H1 (cell line): ENCODE measurements around the gene POMT2.

Experiments used
- BRCA1 ChIP-seq: IDR thresholded peaks from 2 replicates; pipeline ENCODE4 v1.6.1; 2012; ENCODE audit warnings: low read depth, low read length, improper control_type of control experiment
- CHD2 ChIP-seq: IDR thresholded peaks from 2 replicates; pipeline ENCODE4 v1.6.1; 2012; ENCODE audit warnings: low read length, improper control_type of control experiment
- HDAC2 ChIP-seq, 2 experiments: fragments of 300-600 bp in 1 of 2; sonication (generic) in 1 of 2; IDR thresholded peaks; 2 replicates each; pipeline ENCODE4 v1.6.1; 2011 to 2012; ENCODE audit warnings: low read depth in 2 of 2, low read length in 2 of 2, mild to moderate bottlenecking in 2 of 2, moderate library complexity in 2 of 2, borderline replicate concordance in 1 of 2, inconsistent platforms in 1 of 2
- JUND ChIP-seq: IDR thresholded peaks from 2 replicates; pipeline ENCODE4 v1.6.1; 2011; ENCODE audit warnings: mild to moderate bottlenecking, improper control_type of control experiment, low read length
- POLR2A ChIP-seq, 2 experiments: IDR thresholded peaks; 1 replicate in 1 of 2; 2 replicates in 1 of 2; pipeline ENCODE4 v1.6.1; 2011; ENCODE audit warnings: low read depth in 2 of 2, low read length in 2 of 2, mild to moderate bottlenecking in 2 of 2; ENCODE audit errors: control extremely low read depth in 1 of 2
- RAD21 ChIP-seq, 2 experiments: IDR thresholded peaks in 1 of 2; conservative IDR thresholded peaks in 1 of 2; 2 replicates each; pipeline ENCODE4 v1.6.1; 2011; ENCODE audit warnings: low read depth in 2 of 2, low read length in 2 of 2, improper control_type of control experiment in 1 of 2, inconsistent platforms in 1 of 2, mild to moderate bottlenecking in 1 of 2, moderate library complexity in 1 of 2
- SIN3A ChIP-seq, 2 experiments: IDR thresholded peaks in 1 of 2; conservative IDR thresholded peaks in 1 of 2; 2 replicates each; pipeline ENCODE4 v1.6.1; 2011 to 2012; ENCODE audit warnings: low read length in 2 of 2, improper control_type of control experiment in 1 of 2, low read depth in 1 of 2, mild to moderate bottlenecking in 1 of 2
- TAF1 ChIP-seq: IDR thresholded peaks from 2 replicates; pipeline ENCODE4 v1.6.1; 2011; ENCODE audit warnings: mild to moderate bottlenecking, low read depth, low read length
- TF ChIP-seq, protein P1 (sequence below), 3 experiments: IDR thresholded peaks; 1 replicate in 2 of 3; 2 replicates in 1 of 3; pipeline versions ENCODE4 v1.5.1 to v1.6.1; 2011; ENCODE audit warnings: low read length in 3 of 3, mild to moderate bottlenecking in 3 of 3, inconsistent platforms in 2 of 3, low read depth in 1 of 3, moderate library complexity in 1 of 3; ENCODE audit not compliant: insufficient read depth in 1 of 3; ENCODE audit errors: control extremely low read depth in 1 of 3

GRCh38 chr14:77344377-77344996 is 23.8 kb upstream of the POMT2 start:
- no peak for TF ChIP-seq CHD2
- no peak for TF ChIP-seq RAD21 (IDR thresholded peaks at IDR 0.05 in 1 of 2, conservative IDR thresholded peaks at IDR 0.05 in 1 of 2; ENCODE audit: low read depth in 2 of 2, low read length in 2 of 2)
- TF ChIP-seq TAF1, result no peak
- TF ChIP-seq JUND, result no peak
- TF ChIP-seq HDAC2 (IDR thresholded peaks at IDR 0.05; ENCODE audit: borderline replicate concordance in 1 of 2, low read depth in 2 of 2, low read length in 2 of 2), result no peak
- TF ChIP-seq, protein P1, sequence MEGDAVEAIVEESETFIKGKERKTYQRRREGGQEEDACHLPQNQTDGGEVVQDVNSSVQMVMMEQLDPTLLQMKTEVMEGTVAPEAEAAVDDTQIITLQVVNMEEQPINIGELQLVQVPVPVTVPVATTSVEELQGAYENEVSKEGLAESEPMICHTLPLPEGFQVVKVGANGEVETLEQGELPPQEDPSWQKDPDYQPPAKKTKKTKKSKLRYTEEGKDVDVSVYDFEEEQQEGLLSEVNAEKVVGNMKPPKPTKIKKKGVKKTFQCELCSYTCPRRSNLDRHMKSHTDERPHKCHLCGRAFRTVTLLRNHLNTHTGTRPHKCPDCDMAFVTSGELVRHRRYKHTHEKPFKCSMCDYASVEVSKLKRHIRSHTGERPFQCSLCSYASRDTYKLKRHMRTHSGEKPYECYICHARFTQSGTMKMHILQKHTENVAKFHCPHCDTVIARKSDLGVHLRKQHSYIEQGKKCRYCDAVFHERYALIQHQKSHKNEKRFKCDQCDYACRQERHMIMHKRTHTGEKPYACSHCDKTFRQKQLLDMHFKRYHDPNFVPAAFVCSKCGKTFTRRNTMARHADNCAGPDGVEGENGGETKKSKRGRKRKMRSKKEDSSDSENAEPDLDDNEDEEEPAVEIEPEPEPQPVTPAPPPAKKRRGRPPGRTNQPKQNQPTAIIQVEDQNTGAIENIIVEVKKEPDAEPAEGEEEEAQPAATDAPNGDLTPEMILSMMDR (IDR thresholded peaks at IDR 0.05; ENCODE audit: control extremely low read depth in 1 of 3, insufficient read depth in 1 of 3, low read depth in 1 of 3, low read length in 3 of 3), result no peak
- TF ChIP-seq SIN3A (conservative IDR thresholded peaks at IDR 0.05 in 1 of 2, IDR thresholded peaks at IDR 0.05 in 1 of 2; ENCODE audit: low read depth in 1 of 2, low read length in 2 of 2), result no peak
- TF ChIP-seq POLR2A (IDR thresholded peaks at IDR 0.05; ENCODE audit: control extremely low read depth in 1 of 2, low read depth in 2 of 2, low read length in 2 of 2), result no peak
- TF ChIP-seq BRCA1, result no peak
